ENCODE data around the gene MBNL3. TPM values are rescaled to one million over a fixed set of nuclear protein-coding genes. Genes with fewer than 3 reads are reported as not detected.

The MBNL3 gene
- 3.2 and 3.9 TPM in 2 replicates for total RNA-seq (2014; rRNA removed)
- polyA plus RNA-seq (2012), result 0.29 TPM

- DNase-seq (ENCODE audit: low read depth), result peak; percentile 50
Measured at GRCh38 chrX:132488819-132489577, at the start of gene MBNL3. TSS of gene MBNL3 (minus strand) at chrX:132489038. CDS start at chrX:132439611, 49,427 bp downstream.

GRCh38 chrX:132533409-132533808, 44.6 kb upstream of the MBNL3 start:
- DNase-seq (ENCODE audit: low read depth), result no peak

- peak; percentile 31 for DNase-seq (ENCODE audit: low read depth)
Measured at GRCh38 chrX:132532913-132533312, 44.1 kb upstream of the MBNL3 start.

- DNase-seq (ENCODE audit: low read depth), result no peak
Measured at GRCh38 chrX:132532097-132532496, 43.3 kb upstream of the MBNL3 start.

- no peak for DNase-seq (ENCODE audit: low read depth)
Measured at GRCh38 chrX:132520792-132521191, 32.0 kb upstream of the MBNL3 start.

- no peak for DNase-seq (ENCODE audit: low read depth)
Measured at GRCh38 chrX:132520213-132520612, 31.4 kb upstream of the MBNL3 start.

- DNase-seq (ENCODE audit: low read depth), result no peak
Measured at GRCh38 chrX:132518401-132518800, 29.6 kb upstream of the MBNL3 start.

- no peak for DNase-seq (ENCODE audit: low read depth)
Measured at GRCh38 chrX:132508834-132509233, 20.0 kb upstream of the MBNL3 start.

GRCh38 chrX:132505116-132505515, 16.3 kb upstream of the MBNL3 start:
- DNase-seq (ENCODE audit: low read depth), result no peak

- DNase-seq (ENCODE audit: low read depth), result no peak
Measured at GRCh38 chrX:132504417-132504816, 15.6 kb upstream of the MBNL3 start.

GRCh38 chrX:132501606-132502005, 12.8 kb upstream of the MBNL3 start:
- no peak for DNase-seq (ENCODE audit: low read depth)

GRCh38 chrX:132497432-132497831, 8.6 kb upstream of the MBNL3 start:
- DNase-seq (ENCODE audit: low read depth), result no peak

GRCh38 chrX:132493095-132493494, 4.3 kb upstream of the MBNL3 start:
- DNase-seq (ENCODE audit: low read depth), result no peak

- peak; percentile 28 for DNase-seq (ENCODE audit: low read depth)
Measured at GRCh38 chrX:132491191-132491590, 2.4 kb upstream of the MBNL3 start.

GRCh38 chrX:132489578-132490419, 961 bp upstream of the MBNL3 start:
- peak; percentile 15 for DNase-seq (ENCODE audit: low read depth)

GRCh38 chrX:132488180-132488705, 595 bp downstream of the MBNL3 start:
- DNase-seq (ENCODE audit: low read depth), result peak; percentile 46

GRCh38 chrX:132486599-132487178, 2.1 kb downstream of the MBNL3 start:
- no peak for DNase-seq (ENCODE audit: low read depth)

GRCh38 chrX:132483951-132484350, 4.9 kb downstream of the MBNL3 start:
- no peak for DNase-seq (ENCODE audit: low read depth)

- no peak for DNase-seq (ENCODE audit: low read depth)
Measured at GRCh38 chrX:132483488-132483887, 5.3 kb downstream of the MBNL3 start.

- DNase-seq (ENCODE audit: low read depth), result no peak
Measured at GRCh38 chrX:132482632-132483031, 6.2 kb downstream of the MBNL3 start.

GRCh38 chrX:132481449-132481848, 7.4 kb downstream of the MBNL3 start:
- DNase-seq (ENCODE audit: low read depth), result no peak

GRCh38 chrX:132480581-132481203, 8.1 kb downstream of the MBNL3 start:
- DNase-seq (ENCODE audit: low read depth), result peak; percentile 38
